ENCODE results near the gene CD99. TPM values are rescaled to one million over a fixed set of nuclear protein-coding genes. Genes with fewer than 3 reads are reported as not detected.

Gene CD99
- total and polyA plus RNA-seq, 8 donors, result 72.9 to 220 (median 128) TPM

DNA sequence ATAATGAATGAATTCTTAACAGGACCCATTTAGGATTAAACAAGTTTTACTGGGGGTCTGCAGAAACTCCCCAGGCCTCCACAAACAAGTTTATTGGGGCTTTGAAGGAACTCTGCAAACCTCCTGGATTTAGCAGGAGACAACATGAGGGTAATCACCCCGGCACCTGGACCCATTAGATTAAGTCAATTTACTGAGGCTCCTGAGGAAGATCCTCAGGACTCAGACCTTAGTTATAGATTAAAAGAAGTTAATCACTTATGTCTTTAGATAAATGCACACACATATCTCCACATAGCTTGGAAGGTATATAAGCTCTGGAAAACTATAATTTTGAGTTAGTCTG is 90.1 kb downstream of the CD99 start:
- Histone ChIP-seq H3K4me3 (no peak overlapping the region), H3K9me3 (no peaks in the 10 kb centered on the region), H3K4me1 (no peaks in the 10 kb centered on the region), H3K27me3 (no peaks in the 10 kb centered on the region), H3K27ac (peak overlapping the region in 2 of 5 donors; percentile 27 to 44), H3K36me3 (no peaks in the 10 kb centered on the region)
- TF ChIP-seq POLR2A (IDR thresholded peaks at IDR 0.05) (no peak), EP300 (IDR thresholded peaks at IDR 0.05) (no peak), POLR2AphosphoS5 (IDR thresholded peaks at IDR 0.05) (no peak)
- TF ChIP-seq, protein P1, sequence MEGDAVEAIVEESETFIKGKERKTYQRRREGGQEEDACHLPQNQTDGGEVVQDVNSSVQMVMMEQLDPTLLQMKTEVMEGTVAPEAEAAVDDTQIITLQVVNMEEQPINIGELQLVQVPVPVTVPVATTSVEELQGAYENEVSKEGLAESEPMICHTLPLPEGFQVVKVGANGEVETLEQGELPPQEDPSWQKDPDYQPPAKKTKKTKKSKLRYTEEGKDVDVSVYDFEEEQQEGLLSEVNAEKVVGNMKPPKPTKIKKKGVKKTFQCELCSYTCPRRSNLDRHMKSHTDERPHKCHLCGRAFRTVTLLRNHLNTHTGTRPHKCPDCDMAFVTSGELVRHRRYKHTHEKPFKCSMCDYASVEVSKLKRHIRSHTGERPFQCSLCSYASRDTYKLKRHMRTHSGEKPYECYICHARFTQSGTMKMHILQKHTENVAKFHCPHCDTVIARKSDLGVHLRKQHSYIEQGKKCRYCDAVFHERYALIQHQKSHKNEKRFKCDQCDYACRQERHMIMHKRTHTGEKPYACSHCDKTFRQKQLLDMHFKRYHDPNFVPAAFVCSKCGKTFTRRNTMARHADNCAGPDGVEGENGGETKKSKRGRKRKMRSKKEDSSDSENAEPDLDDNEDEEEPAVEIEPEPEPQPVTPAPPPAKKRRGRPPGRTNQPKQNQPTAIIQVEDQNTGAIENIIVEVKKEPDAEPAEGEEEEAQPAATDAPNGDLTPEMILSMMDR (IDR thresholded peaks at IDR 0.05), result no peak
- WGBS, 5 donors, result 38 to 92% (median 49%) methylated on average over 1 of the region's 1 CpG
- DNase-seq, result no peak
- intact Hi-C loops (cut with DNase I; ENCODE audit: low total_unique reads), result no loop called here

DNA sequence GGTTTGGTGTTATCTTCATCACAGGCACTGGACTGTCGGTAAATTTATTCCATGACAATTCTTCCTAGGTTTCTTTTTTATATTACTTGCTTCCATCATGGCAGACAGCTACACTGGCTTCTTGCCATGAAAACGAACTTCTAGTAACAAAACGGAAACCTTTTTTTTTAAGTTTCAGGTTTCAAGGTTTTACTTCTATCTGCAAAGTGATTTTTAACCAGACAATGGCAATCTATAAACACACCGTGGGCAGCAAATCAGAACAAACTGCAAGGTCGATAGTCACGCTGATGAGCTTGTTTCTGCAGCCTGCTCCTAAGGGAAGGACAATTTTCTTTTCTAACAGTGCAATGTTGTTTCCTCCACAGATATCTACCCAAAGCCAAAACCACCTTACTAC is 90.6 kb downstream of the CD99 start:
- H3K27ac ChIP-seq, result no peak overlapping the region
- 26 to 44% (median 36%) methylated on average over 6 of the region's 6 CpGs for WGBS, 5 donors
- DNase-seq, result peak in 1 of 2 donors; percentile 24
- no peaks in the 10 kb centered on the region for H3K4me1 ChIP-seq
- TF ChIP-seq POLR2AphosphoS5 (IDR thresholded peaks at IDR 0.05) (no peak), POLR2A (IDR thresholded peaks at IDR 0.05) (no peak), EP300 (IDR thresholded peaks at IDR 0.05) (no peak)
- TF ChIP-seq, protein P1 (IDR thresholded peaks at IDR 0.05), result no peak
- H3K36me3 ChIP-seq, result no peaks in the 10 kb centered on the region
- no peaks in the 10 kb centered on the region for H3K9me3 ChIP-seq
- no peaks in the 10 kb centered on the region for H3K27me3 ChIP-seq
- H3K4me3 ChIP-seq, result no peak overlapping the region
- intact Hi-C loops (cut with DNase I; ENCODE audit: low total_unique reads), result no loop called here

DNA sequence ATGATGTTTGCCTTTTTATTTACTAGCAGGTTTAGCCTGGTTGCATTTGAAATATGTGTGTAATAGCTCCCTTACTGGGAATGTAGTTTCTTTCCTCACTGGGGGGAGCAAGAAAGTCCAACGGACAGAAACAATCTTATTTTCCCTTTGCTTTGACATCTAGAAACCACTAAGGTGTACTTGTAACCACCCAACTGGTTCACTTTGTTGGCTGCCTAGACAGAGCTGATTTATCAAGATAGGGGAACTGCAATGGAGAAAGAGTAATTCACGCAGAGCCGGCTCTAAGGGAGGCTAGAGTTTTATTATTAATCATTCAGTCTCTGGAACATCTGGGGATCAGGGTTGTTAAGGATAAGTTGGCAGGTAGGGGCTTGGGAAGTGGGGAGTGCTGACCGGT is 91.1 kb downstream of the CD99 start:
- no peak for DNase-seq
- Histone ChIP-seq H3K4me1 (no peaks in the 10 kb centered on the region), H3K9me3 (no peaks in the 10 kb centered on the region), H3K4me3 (no peak overlapping the region), H3K27ac (no peak overlapping the region), H3K27me3 (no peaks in the 10 kb centered on the region), H3K36me3 (no peaks in the 10 kb centered on the region)
- no peak for TF ChIP-seq POLR2AphosphoS5 (IDR thresholded peaks at IDR 0.05)
- TF ChIP-seq EP300 (IDR thresholded peaks at IDR 0.05), result no peak
- 37 to 48% (median 46%) methylated on average over 4 of the region's 4 CpGs for WGBS, 5 donors
- intact Hi-C loops (cut with DNase I; ENCODE audit: low total_unique reads), result no loop called here

DNA sequence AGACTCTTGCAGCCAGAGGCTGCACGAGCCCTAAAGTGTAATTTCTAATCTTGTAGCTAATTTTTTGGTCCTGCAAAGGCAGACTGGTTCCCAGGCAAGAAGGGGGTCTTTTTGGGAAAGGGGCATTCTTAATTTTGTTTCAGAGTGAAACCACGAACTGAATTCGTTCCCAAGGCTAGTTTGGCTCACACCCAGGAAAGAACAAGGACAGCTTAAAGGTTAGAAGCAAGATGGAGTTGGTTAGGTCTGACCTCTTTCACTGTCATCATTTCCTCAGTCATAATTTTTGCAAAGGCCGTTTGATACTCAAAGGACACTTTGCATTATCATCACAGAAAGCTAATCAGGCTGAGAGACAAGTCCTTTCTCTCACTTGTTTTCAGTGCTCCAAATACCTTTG is 91.7 kb downstream of the CD99 start:
- no peak overlapping the region for H3K27ac ChIP-seq
- no peaks in the 10 kb centered on the region for H3K4me1 ChIP-seq
- H3K36me3 ChIP-seq, result no peaks in the 10 kb centered on the region
- TF ChIP-seq POLR2A (IDR thresholded peaks at IDR 0.05), result no peak
- TF ChIP-seq, protein P1 (IDR thresholded peaks at IDR 0.05), result no peak
- TF ChIP-seq POLR2AphosphoS5 (IDR thresholded peaks at IDR 0.05), result no peak
- no peaks in the 10 kb centered on the region for H3K9me3 ChIP-seq
- no peaks in the 10 kb centered on the region for H3K27me3 ChIP-seq
- no peak for DNase-seq
- intact Hi-C loops (cut with DNase I; ENCODE audit: low total_unique reads), result no loop called here
- no peak overlapping the region for H3K4me3 ChIP-seq
- WGBS, 5 donors, result 61 to 86% (median 77%) methylated on average over 4 of the region's 4 CpGs

DNA sequence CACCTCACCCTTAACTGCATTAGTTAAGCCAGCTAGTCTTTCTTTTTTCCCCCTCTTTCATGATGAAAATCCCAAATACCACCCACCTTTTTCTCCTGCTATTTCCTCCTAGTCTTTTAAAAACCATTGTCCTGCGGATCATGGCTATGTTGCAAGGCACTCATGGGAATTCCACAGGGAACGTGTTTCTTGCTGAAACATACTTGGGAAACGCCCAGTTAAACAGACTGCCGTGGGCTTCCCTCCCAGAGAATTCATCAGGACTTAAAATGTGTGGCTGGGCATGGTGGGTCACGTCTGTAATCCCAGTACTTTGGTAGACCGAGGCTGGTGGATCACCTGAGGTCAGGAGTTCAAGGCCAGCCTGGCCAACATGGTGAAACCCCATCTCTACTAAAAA is 92.9 kb downstream of the CD99 start:
- intact Hi-C loops (cut with DNase I; ENCODE audit: low total_unique reads), result no loop called here
- TF ChIP-seq EP300 (IDR thresholded peaks at IDR 0.05), result no peak
- no peak for TF ChIP-seq POLR2AphosphoS5 (IDR thresholded peaks at IDR 0.05)
- no peak for TF ChIP-seq POLR2A (IDR thresholded peaks at IDR 0.05)
- TF ChIP-seq, protein P1 (IDR thresholded peaks at IDR 0.05), result no peak
- Histone ChIP-seq H3K4me3 (no peak overlapping the region), H3K9me3 (no peaks in the 10 kb centered on the region), H3K27ac (no peak overlapping the region), H3K36me3 (no peaks in the 10 kb centered on the region), H3K27me3 (no peaks in the 10 kb centered on the region), H3K4me1 (no peaks in the 10 kb centered on the region)
- WGBS, 5 donors, result 73 to 79% (median 75%) methylated on average over 6 of the region's 6 CpGs
- DNase-seq, result no peak
